Kidney epithelial cell (primary cell): Measurements from ENCODE around the gene CD48. TPM values are rescaled to one million over a fixed set of nuclear protein-coding genes. Genes with fewer than 3 reads are reported as not detected.

ENCODE experiments used
- DNase-seq: peaks from one replicate; pipeline ENCODE4 v3.0.0-alpha.2; 2010; ENCODE audit warnings: low read depth
- H3K27me3 ChIP-seq: 2 replicates; pipeline ENCODE4 v1.6.0; 2011; ENCODE audit warnings: low read length; ENCODE audit not compliant: control insufficient read depth, insufficient read depth
- H3K36me3 ChIP-seq: 2 replicates; pipeline ENCODE4 v1.5.1; 2011; ENCODE audit warnings: low read length; ENCODE audit not compliant: control insufficient read depth, insufficient read depth
- H3K4me3 ChIP-seq: 2 replicates; pipeline ENCODE4 v1.5.1; 2011; ENCODE audit warnings: low read depth, mild to moderate bottlenecking, control low read depth, low read length
- CTCF ChIP-seq: IDR thresholded peaks from 2 replicates; pipeline ENCODE4 v1.5.1; 2011; ENCODE audit warnings: mild to moderate bottlenecking, moderate library complexity, low read length, control low read depth, inconsistent platforms; ENCODE audit not compliant: insufficient read depth, poor library complexity, severe bottlenecking
- total RNA-seq: library from RNA; depleted of rRNA; stranded (reverse); fragments of >200 nt; gene quantifications from 2 replicates; pipeline ENCODE4 v1.2.3, GENCODE V29; 2015

CD48 gene
- total RNA-seq, 1 donor from 2014 or later = not detected

- no peaks in the 10 kb centered on the region for H3K27me3 ChIP-seq
- H3K36me3 ChIP-seq = no peaks in the 10 kb centered on the region
- DNase-seq = no peak
- TF ChIP-seq CTCF = no peak
- H3K4me3 ChIP-seq = no peak overlapping the region
Observed at GRCh38 chr1:160709715-160710114, 1.9 kb downstream of the CD48 start.

- no peak overlapping the region for H3K4me3 ChIP-seq
- no peak for DNase-seq
- no peaks in the 10 kb centered on the region for H3K27me3 ChIP-seq
- no peaks in the 10 kb centered on the region for H3K36me3 ChIP-seq
- no peak for TF ChIP-seq CTCF
Observed at GRCh38 chr1:160708801-160709200, 2.8 kb downstream of the CD48 start.

GRCh38 chr1:160708118-160708517 lies 3.5 kb downstream of the CD48 start:
- no peak overlapping the region for H3K4me3 ChIP-seq
- DNase-seq = no peak
- no peaks in the 10 kb centered on the region for H3K27me3 ChIP-seq
- no peaks in the 10 kb centered on the region for H3K36me3 ChIP-seq
- no peak for TF ChIP-seq CTCF

- Histone ChIP-seq H3K4me3 (no peak overlapping the region), H3K27me3 (no peaks in the 10 kb centered on the region), H3K36me3 (no peaks in the 10 kb centered on the region)
- no peak for TF ChIP-seq CTCF
- DNase-seq = no peak
Observed at GRCh38 chr1:160707236-160708064, 4.2 kb downstream of the CD48 start.

- no peaks in the 10 kb centered on the region for H3K36me3 ChIP-seq
- no peaks in the 10 kb centered on the region for H3K27me3 ChIP-seq
- no peak overlapping the region for H3K4me3 ChIP-seq
- no peak for TF ChIP-seq CTCF
- DNase-seq = no peak
Observed at GRCh38 chr1:160706526-160707235, 4.9 kb downstream of the CD48 start.
